Uterus (tissue), 4 donors: ENCODE results near the gene CD247. TPM values are rescaled to one million over a fixed set of nuclear protein-coding genes. Genes with fewer than 3 reads are reported as not detected.

Experiments used
- DNase-seq, 2 donors: peaks; one replicate each; pipeline ENCODE4 v3.0.0-alpha.2; 2019 to 2020
- H3K27ac ChIP-seq, 2 donors: fragments of 200-600 bp; sonication (generic); 1 replicate in 1 of 2; 2 replicates in 1 of 2; pipeline ENCODE4 v1.5.1; 2016 to 2018
- H3K27me3 ChIP-seq, 2 donors: fragments of 200-600 bp; sonication (generic); one replicate each; pipeline ENCODE4 v1.5.1; 2018 to 2019; ENCODE audit warnings: control low read depth in 1 of 2
- H3K36me3 ChIP-seq, 2 donors: fragments of 200-600 bp; sonication (generic); one replicate each; pipeline ENCODE4 v1.5.1; 2019; ENCODE audit warnings: control low read depth in 1 of 2
- H3K4me1 ChIP-seq, 2 donors: fragments of 200-600 bp; sonication (generic); one replicate each; pipeline ENCODE4 v1.5.1; 2018 to 2019; ENCODE audit warnings: control low read depth in 1 of 2
- H3K4me3 ChIP-seq, 2 donors: fragments of 200-600 bp; sonication (generic); 1 replicate in 1 of 2; 2 replicates in 1 of 2; pipeline ENCODE4 v1.5.1; 2018 to 2019; ENCODE audit warnings: mild to moderate bottlenecking in 1 of 2
- H3K9me3 ChIP-seq, 2 donors: fragments of 200-600 bp; sonication (generic); one replicate each; pipeline ENCODE4 v1.5.1; 2019; ENCODE audit warnings: control low read depth in 1 of 2
- POLR2A ChIP-seq, 2 donors: fragments of 450-650 bp; IDR thresholded peaks; one replicate each; pipeline ENCODE4 v1.6.1; 2016; ENCODE audit warnings: antibody characterized with exemption in 2 of 2, mild to moderate bottlenecking in 1 of 2, moderate library complexity in 1 of 2
- intact Hi-C: fragments of 100-400 bp; cut with DNase I; formaldehyde crosslinking; loops from one replicate; pipeline ENCODE4 v1.15.1; 2023; ENCODE audit warnings: low total_unique reads
- total RNA-seq, 4 donors: library from RNA; depleted of rRNA in 3 of 4; stranded (reverse); fragments of >200 nt in 3 of 4; gene quantifications; one replicate each; pipeline versions ENCODE4 v1.1.0 to v1.2.4, GENCODE V29; 2014 to 2023
- TF ChIP-seq, protein P1 (sequence below), 4 experiments: fragments of 200-600 bp in 2 of 4; fragments of 450-650 bp in 2 of 4; sonication (generic) in 2 of 4; IDR thresholded peaks; one replicate each; pipeline ENCODE4 v1.5.1; 2016 to 2019; ENCODE audit warnings: antibody characterized with exemption in 4 of 4, mild to moderate bottlenecking in 2 of 4, moderate library complexity in 1 of 4
- donor health status: DM: yes; HTN: yes; CAD: no.

Gene CD247
- total RNA-seq, 4 donors from 2014 or later = 1.6 to 3.3 TPM; not detected in 2

DNA sequence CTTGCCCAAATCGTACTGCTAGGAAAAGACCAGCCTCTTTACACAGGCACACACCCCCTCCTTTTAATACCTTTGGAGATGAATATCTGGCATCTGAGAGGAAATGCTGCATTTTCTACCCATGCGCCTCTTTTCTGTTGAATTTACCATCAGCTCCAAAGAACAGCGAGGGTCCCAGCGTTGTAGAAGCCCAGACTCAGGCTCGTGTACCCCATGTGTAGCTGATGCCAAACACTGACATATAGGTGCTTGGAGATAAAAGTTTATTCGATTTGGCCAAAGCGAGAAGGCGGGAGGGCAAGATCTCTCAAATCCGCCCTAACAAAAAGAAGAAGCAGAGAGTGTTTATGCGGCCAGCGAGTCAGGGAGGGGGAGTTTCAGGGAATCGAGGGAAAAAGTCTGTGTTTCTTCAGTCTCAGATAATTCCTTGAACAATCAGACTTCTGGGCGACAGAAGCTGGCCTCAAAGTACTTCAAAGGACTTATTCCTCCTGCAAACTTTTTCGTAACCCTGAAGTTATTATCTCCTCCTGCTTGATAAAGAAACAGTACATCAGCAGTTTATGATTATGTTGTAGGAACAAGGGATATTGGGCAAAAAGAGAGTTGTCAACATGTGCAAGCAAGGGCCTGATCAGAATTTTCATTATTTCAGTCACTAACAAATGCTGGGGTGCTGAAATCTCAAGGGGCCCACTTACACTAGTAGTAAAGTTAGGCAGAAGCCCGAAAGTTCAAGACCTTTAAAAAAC lies 35.9 kb upstream of the CD247 start:
- H3K36me3 ChIP-seq = no peaks in the 10 kb centered on the region
- intact Hi-C loops = no loop called here
- no peak for DNase-seq
- no peaks in the 10 kb centered on the region for H3K4me1 ChIP-seq
- no peaks in the 10 kb centered on the region for H3K9me3 ChIP-seq
- H3K27ac ChIP-seq = peak overlapping the region; percentile 30 to 69
- H3K27me3 ChIP-seq = no peaks in the 10 kb centered on the region
- TF ChIP-seq, protein P1, sequence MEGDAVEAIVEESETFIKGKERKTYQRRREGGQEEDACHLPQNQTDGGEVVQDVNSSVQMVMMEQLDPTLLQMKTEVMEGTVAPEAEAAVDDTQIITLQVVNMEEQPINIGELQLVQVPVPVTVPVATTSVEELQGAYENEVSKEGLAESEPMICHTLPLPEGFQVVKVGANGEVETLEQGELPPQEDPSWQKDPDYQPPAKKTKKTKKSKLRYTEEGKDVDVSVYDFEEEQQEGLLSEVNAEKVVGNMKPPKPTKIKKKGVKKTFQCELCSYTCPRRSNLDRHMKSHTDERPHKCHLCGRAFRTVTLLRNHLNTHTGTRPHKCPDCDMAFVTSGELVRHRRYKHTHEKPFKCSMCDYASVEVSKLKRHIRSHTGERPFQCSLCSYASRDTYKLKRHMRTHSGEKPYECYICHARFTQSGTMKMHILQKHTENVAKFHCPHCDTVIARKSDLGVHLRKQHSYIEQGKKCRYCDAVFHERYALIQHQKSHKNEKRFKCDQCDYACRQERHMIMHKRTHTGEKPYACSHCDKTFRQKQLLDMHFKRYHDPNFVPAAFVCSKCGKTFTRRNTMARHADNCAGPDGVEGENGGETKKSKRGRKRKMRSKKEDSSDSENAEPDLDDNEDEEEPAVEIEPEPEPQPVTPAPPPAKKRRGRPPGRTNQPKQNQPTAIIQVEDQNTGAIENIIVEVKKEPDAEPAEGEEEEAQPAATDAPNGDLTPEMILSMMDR (IDR thresholded peaks at IDR 0.05) = no peak
- TF ChIP-seq POLR2A (IDR thresholded peaks at IDR 0.05) = no peak
- H3K4me3 ChIP-seq = peak overlapping the region; percentile 64 to 86

DNA sequence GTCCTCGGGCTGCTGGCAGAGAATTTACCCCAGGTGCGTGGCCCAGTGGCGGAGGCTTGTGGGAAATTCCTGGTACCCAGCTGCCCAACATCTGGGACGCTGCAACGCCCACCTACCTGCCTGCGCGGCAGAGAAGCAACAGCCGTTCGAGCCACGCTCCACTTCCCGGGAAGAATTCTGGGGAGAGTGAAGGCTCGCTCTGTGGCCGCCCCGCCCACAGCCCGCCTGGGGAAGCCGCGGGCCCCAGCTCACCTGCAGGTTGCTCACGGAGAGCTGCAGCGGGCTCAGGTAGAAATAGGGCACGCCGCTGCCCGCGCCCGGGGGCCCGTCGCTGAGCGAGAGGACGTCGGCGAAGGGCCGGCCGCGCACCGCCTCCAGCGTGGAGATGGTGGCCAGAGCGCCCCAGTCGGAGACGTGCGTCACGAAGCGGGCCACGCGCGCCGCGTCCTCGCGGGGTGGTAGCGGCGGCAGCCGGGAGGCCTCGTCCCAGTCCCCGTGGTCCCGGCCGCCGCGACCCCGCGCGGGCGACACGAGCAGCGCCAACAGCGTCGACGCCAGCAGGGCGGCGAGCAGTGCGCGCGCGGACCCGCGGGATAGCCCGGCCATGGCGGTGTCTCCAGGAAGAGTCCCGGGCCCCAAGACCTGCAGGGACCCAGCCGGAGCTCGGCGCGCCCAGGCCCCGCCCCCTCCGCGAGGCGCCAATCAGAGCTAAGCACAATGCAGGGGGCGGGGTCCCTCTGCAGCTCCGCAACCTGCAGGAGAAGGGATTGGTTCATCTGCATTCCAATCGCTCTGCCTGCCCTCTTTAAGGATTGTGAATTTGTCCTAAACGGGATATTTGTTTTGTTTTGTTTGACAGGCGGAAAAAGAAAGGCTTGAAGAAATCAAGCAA lies 35.1 kb upstream of the CD247 start, which contains the start of gene CREG1:
CREG1 (minus strand) TSS at position 627 of the 892 bp plus-strand sequence.
- Histone ChIP-seq H3K36me3 (no peaks in the 10 kb centered on the region), H3K27ac (peak within 1 kb of the TSS; percentile 56 to 88), H3K4me3 (peak within 1 kb of the TSS; percentile 64 to 86), H3K27me3 (no peaks in the 10 kb centered on the region), H3K4me1 (no peaks in the 10 kb centered on the region), H3K9me3 (no peaks in the 10 kb centered on the region)
- TF ChIP-seq, protein P1 (IDR thresholded peaks at IDR 0.05) = peak in 2 of 4 experiments; percentile 1 to 39
- peak; percentile 89 to 97 for TF ChIP-seq POLR2A (IDR thresholded peaks at IDR 0.05)
- DNase-seq = peak; percentile 92 to 93
- intact Hi-C loops = no loop called here

DNA sequence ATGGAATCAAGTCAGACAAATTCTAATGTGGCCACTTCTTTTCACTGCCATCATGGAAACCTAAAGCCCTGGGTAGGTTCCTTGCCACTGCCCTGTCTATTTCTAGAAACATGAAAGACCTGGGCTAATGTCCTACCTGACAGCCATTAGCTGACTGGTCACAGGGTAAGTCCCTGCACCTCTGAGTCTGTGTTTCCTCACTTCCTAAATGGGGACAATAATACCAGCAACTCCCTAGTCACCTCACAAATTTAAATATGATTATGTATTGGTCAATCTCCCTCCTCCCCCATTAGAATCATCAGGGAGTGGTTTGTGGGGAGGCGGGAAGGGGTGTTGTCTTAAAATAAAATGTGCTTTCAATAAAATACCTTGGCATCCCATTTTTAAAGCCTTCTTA lies 33.0 kb upstream of the CD247 start:
- Histone ChIP-seq H3K36me3 (no peaks in the 10 kb centered on the region), H3K27me3 (no peaks in the 10 kb centered on the region), H3K9me3 (no peaks in the 10 kb centered on the region), H3K4me3 (no peak overlapping the region), H3K27ac (no peak overlapping the region), H3K4me1 (no peaks in the 10 kb centered on the region)
- TF ChIP-seq, protein P1 (IDR thresholded peaks at IDR 0.05) = no peak
- TF ChIP-seq POLR2A (IDR thresholded peaks at IDR 0.05) = no peak
- no peak for DNase-seq
- intact Hi-C loops = no loop called here

DNA sequence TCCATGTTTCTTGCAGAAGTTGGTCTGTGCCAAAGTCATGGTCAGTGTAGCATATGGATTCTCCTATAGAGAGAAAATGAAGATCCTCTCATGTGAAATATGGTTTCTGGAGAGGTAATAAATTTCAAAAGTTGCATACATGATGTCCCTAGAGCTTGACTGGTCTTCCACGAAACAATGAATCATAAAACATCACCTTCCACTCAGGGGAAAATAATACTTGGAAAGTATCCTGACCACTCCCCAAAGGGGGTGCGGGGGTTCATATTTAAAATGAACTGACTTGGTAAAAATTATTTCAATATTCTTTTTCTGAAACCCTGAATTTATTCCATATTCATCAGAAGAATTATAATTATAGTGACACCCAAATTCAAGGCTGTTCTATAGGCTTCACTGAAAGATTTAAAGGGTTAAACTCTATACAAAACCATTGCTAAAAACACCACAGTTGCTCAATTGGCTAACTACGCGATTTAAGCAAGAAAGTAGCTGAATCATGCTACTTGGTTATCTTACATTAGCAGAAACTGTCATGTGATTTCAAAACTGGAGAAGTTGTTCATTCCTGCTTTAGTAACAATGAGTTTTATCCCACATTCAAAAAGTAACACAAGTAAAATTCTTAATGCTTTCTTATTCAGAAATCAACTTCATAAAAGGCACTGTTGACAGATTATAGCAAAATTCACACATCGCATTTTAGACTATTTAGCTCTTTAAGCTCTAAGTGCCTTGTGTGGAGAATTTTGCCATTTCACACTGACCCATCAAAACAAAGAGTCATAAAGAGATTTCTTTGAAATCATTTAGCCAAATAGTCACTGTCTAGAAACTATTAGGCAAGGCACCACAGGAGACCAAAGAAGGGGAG lies 30.0 kb upstream of the CD247 start:
- no peak for TF ChIP-seq POLR2A (IDR thresholded peaks at IDR 0.05)
- TF ChIP-seq, protein P1 (IDR thresholded peaks at IDR 0.05) = no peak
- intact Hi-C loops = no loop called here
- H3K27me3 ChIP-seq = no peaks in the 10 kb centered on the region
- H3K27ac ChIP-seq = peak overlapping the region; percentile 32 to 56
- H3K9me3 ChIP-seq = no peaks in the 10 kb centered on the region
- no peaks in the 10 kb centered on the region for H3K4me1 ChIP-seq
- no peak overlapping the region for H3K4me3 ChIP-seq
- DNase-seq = no peak
- H3K36me3 ChIP-seq = no peaks in the 10 kb centered on the region
